ENCODE results near the gene ZNF532. TPM values are rescaled to one million over a fixed set of nuclear protein-coding genes. Genes with fewer than 3 reads are reported as not detected.

The ZNF532 gene, protein sequence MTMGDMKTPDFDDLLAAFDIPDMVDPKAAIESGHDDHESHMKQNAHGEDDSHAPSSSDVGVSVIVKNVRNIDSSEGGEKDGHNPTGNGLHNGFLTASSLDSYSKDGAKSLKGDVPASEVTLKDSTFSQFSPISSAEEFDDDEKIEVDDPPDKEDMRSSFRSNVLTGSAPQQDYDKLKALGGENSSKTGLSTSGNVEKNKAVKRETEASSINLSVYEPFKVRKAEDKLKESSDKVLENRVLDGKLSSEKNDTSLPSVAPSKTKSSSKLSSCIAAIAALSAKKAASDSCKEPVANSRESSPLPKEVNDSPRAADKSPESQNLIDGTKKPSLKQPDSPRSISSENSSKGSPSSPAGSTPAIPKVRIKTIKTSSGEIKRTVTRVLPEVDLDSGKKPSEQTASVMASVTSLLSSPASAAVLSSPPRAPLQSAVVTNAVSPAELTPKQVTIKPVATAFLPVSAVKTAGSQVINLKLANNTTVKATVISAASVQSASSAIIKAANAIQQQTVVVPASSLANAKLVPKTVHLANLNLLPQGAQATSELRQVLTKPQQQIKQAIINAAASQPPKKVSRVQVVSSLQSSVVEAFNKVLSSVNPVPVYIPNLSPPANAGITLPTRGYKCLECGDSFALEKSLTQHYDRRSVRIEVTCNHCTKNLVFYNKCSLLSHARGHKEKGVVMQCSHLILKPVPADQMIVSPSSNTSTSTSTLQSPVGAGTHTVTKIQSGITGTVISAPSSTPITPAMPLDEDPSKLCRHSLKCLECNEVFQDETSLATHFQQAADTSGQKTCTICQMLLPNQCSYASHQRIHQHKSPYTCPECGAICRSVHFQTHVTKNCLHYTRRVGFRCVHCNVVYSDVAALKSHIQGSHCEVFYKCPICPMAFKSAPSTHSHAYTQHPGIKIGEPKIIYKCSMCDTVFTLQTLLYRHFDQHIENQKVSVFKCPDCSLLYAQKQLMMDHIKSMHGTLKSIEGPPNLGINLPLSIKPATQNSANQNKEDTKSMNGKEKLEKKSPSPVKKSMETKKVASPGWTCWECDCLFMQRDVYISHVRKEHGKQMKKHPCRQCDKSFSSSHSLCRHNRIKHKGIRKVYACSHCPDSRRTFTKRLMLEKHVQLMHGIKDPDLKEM (N-terminal part only)
- total RNA-seq (2021) = 118 and 119 TPM in 2 replicates
- Bru-seq, nascent RNA = percentile 91 among the genes with signal in this experiment
- percentile 87 among the genes with signal in this experiment for BruChase-seq, experiment 1, labeled RNA remaining after a 2-hour chase
- percentile 92 among the genes with signal in this experiment for BruChase-seq, experiment 2, labeled RNA remaining after a 6-hour chase
- long read RNA-seq, full-length matches to known transcripts = 1 of 85 reads
- long read RNA-seq, partial matches to known transcripts = 12 of 85 reads
- long read RNA-seq, other reads (novel, unspliced or antisense) = 72 of 85 reads

DNA sequence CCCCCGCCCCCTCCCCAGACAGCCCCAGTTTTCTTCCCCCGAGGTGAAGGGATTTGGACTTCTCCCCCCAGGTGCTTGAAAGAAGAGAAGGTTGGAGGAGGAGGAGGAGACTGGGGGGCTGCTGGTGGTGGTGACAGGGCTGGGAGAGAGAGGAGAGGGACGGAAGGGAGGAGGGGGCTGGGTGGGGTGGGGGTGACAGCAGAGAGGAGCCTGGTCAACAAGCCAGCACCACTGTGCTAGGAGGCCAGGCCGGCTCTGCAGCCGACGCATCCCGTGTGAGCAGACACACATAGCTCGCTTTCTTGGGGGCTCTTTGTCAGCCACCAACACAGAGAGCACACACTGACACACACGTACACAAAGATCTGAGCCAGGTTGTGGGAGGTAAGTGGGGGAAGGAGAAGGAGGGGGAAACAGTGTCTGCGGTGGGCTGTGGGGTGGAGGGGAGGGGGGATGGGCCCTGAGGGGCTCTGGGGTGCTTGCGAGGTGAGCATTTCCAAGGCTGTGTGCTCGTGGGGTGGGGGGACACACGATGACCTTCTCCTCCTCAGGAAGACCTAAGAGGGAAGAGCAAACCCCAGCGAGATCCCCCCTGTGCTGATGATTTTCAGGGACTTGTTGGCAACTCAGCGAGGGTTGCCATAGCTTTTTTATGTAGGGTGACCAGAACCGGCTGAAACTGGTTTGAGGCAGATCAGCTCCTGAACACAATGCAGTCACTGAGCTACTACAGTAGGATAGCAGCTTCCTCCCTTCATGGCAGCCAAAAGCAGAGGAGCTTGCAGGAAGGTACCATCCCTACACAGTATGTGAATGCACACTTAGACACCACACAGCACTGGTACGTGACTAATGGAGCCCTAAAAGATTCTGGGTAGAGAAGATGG, at the start of gene ZNF532:
Gene ZNF532, plus strand, starts transcription at position 732 of the 887 bp plus-strand sequence. CDS start 53,411 bp downstream, outside the sequence.
- peaks cover 8% of the 10 kb centered on the region for H3K9me3 ChIP-seq (ENCODE audit: low read depth, low read length, poor library complexity, severe bottlenecking)
- POLR2A ChIA-PET (ENCODE audit: low non-redundant PET) = interaction anchor here (0.6 kb wide), 1 partner anchor 64 kb away, joined by 6 read pairs; no protein-coding TSS in a partner anchor
- H3K4me1 ChIP-seq (ENCODE audit: insufficient read depth, low read length, poor library complexity, severe bottlenecking) = peaks cover 78% of the 10 kb centered on the region
- H3K4me3 ChIP-seq (ENCODE audit: low read depth, low read length, poor library complexity, severe bottlenecking) = peak within 1 kb of the TSS; percentile 50
- no peaks in the 10 kb centered on the region for H3K27me3 ChIP-seq (replicated peaks; ENCODE audit: insufficient read depth, low read depth, low read length, poor library complexity)
- DNase-seq (ENCODE audit: low spot score) = peak; percentile 80
- BruUV-seq (replicated peaks) = no TSS peak
- CTCF ChIA-PET = no interaction called here
- no peak for TF ChIP-seq EZH2 (IDR thresholded peaks at IDR 0.05; ENCODE audit: borderline replicate concordance, low read depth, low read length, poor library complexity, severe bottlenecking)
- intact Hi-C loops (cut with micrococcal nuclease; ENCODE audit: unreplicated experiment) = loop anchor here (5.0 kb wide), 4 partner anchors 73 to 193 kb away; no protein-coding TSS in a partner anchor
- H3K36me3 ChIP-seq (ENCODE audit: insufficient read depth, low read length, poor library complexity, severe bottlenecking) = peaks cover 30% of the 10 kb centered on the region
- H3K27ac ChIP-seq (ENCODE audit: low read depth, low read length, poor library complexity, severe bottlenecking) = peak within 1 kb of the TSS; percentile 97

DNA sequence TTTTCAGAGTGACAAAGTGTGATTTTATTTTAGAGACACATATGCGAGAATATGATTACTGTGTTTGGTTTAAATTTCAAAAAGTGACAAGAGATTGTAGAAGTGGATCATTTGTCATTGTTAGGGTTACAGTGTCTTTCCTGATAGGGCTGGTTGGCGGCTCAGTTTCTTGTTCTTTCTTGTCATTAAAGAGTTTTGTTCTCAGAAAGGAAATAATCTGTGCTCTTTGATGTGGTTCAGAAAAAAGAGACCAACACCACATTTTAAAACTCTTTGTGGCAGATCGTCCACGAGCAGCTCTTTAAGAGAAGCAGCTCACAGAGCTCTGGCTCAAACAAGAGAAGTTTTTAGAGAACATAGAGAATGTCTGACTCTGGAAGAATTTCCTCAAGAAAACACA, 45.6 kb upstream of the ZNF532 start:
- CTCF ChIA-PET = no interaction called here

More for the DNA sequence above, 45.6 kb upstream of the ZNF532 start:
- H3K27me3 ChIP-seq (replicated peaks; ENCODE audit: insufficient read depth, low read depth, low read length, poor library complexity) = no peaks in the 10 kb centered on the region
- no peak overlapping the region for H3K4me3 ChIP-seq (ENCODE audit: low read depth, low read length, poor library complexity, severe bottlenecking)
- H3K27ac ChIP-seq (ENCODE audit: low read depth, low read length, poor library complexity, severe bottlenecking) = no peak overlapping the region
- H3K4me1 ChIP-seq (ENCODE audit: insufficient read depth, low read length, poor library complexity, severe bottlenecking) = peaks cover 9% of the 10 kb centered on the region
- DNase-seq (ENCODE audit: low spot score) = no peak
- H3K36me3 ChIP-seq (ENCODE audit: insufficient read depth, low read length, poor library complexity, severe bottlenecking) = no peaks in the 10 kb centered on the region
- intact Hi-C loops (cut with micrococcal nuclease; ENCODE audit: unreplicated experiment) = no loop called here
- TF ChIP-seq, protein P1, sequence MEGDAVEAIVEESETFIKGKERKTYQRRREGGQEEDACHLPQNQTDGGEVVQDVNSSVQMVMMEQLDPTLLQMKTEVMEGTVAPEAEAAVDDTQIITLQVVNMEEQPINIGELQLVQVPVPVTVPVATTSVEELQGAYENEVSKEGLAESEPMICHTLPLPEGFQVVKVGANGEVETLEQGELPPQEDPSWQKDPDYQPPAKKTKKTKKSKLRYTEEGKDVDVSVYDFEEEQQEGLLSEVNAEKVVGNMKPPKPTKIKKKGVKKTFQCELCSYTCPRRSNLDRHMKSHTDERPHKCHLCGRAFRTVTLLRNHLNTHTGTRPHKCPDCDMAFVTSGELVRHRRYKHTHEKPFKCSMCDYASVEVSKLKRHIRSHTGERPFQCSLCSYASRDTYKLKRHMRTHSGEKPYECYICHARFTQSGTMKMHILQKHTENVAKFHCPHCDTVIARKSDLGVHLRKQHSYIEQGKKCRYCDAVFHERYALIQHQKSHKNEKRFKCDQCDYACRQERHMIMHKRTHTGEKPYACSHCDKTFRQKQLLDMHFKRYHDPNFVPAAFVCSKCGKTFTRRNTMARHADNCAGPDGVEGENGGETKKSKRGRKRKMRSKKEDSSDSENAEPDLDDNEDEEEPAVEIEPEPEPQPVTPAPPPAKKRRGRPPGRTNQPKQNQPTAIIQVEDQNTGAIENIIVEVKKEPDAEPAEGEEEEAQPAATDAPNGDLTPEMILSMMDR (conservative IDR thresholded peaks at IDR 0.05; ENCODE audit: low read depth, low read length) = no peak
- TF ChIP-seq EZH2 (IDR thresholded peaks at IDR 0.05; ENCODE audit: borderline replicate concordance, low read depth, low read length, poor library complexity, severe bottlenecking) = no peak
- POLR2A ChIA-PET (ENCODE audit: low non-redundant PET) = no interaction called here
- BruUV-seq (replicated peaks) = no TSS peak
- H3K9me3 ChIP-seq (ENCODE audit: low read depth, low read length, poor library complexity, severe bottlenecking) = no peaks in the 10 kb centered on the region
